OCI-LY3 (cell line): ENCODE data around the gene CABP2.

Experiments
- H2AFZ ChIP-seq: fragments of 200-600, 300-600 bp; shearing (Covaris generic); 2 replicates; pipeline ENCODE4 v1.6.0; 2014; ENCODE audit warnings: antibody characterized with exemption, low read depth, low read length
- H3K27ac ChIP-seq: fragments of 200-600, 300-600 bp; sonication (generic); 2 replicates; pipeline ENCODE4 v1.5.1; 2014; ENCODE audit warnings: mild to moderate bottlenecking, low read length, moderate library complexity, mixed read lengths
- H3K27me3 ChIP-seq: fragments of 200-600, 300-600 bp; sonication (generic); 2 replicates; pipeline ENCODE4 v1.6.1; 2014; ENCODE audit warnings: low read depth, low read length, mixed read lengths
- H3K36me3 ChIP-seq: fragments of 200-600, 300-600 bp; sonication (generic); replicated peaks from 2 replicates; pipeline ENCODE3; 2014; ENCODE audit warnings: low read depth, low read length, mixed read lengths
- H3K4me1 ChIP-seq: fragments of 300-600, 200-600 bp; sonication (generic); 2 replicates; pipeline ENCODE4 v1.6.1; 2014; ENCODE audit warnings: low read length, mixed read lengths
- H3K4me2 ChIP-seq: fragments of 200-600, 300-600 bp; sonication (generic); 2 replicates; pipeline ENCODE4 v1.6.1; 2014; ENCODE audit warnings: low read length, mixed read lengths
- H3K4me3 ChIP-seq: fragments of 300-600, 200-600 bp; sonication (generic); 2 replicates; pipeline ENCODE4 v1.5.1; 2014; ENCODE audit warnings: antibody characterized with exemption, mild to moderate bottlenecking, low read length, moderate library complexity
- H3K79me2 ChIP-seq: fragments of 300-600, 200-600 bp; shearing (Covaris generic); 2 replicates; pipeline ENCODE4 v1.6.1; 2014; ENCODE audit warnings: mild to moderate bottlenecking, low read length, mixed read lengths
- H3K9ac ChIP-seq: fragments of 300-600, 200-600 bp; shearing (Covaris generic); 2 replicates; pipeline ENCODE4 v1.6.0; 2014; ENCODE audit warnings: mild to moderate bottlenecking, low read length, moderate library complexity
- H3K9me3 ChIP-seq: fragments of 200-600, 300-600 bp; shearing (Covaris generic); 2 replicates; pipeline ENCODE4 v1.6.1; 2014; ENCODE audit warnings: low read length, mixed read lengths; ENCODE audit not compliant: insufficient read depth
- H4K20me1 ChIP-seq: fragments of 200-600, 300-600 bp; sonication (generic); 2 replicates; pipeline ENCODE4 v1.6.1; 2016; ENCODE audit warnings: low read length, mixed read lengths; ENCODE audit not compliant: insufficient read depth
- EZH2phosphoT487 ChIP-seq: fragments of 200-600 bp; shearing (Covaris generic); IDR thresholded peaks from 2 replicates; pipeline ENCODE4 v1.6.1; 2018; ENCODE audit warnings: antibody characterized with exemption, mixed run types, low read depth
- TF ChIP-seq, protein P1 (sequence below): fragments of 200-600, 300-600 bp; sonication (generic); IDR thresholded peaks from 2 replicates; pipeline ENCODE4 v1.5.1; 2014; ENCODE audit warnings: antibody characterized with exemption, low read length, low read depth

Gene CABP2

DNA sequence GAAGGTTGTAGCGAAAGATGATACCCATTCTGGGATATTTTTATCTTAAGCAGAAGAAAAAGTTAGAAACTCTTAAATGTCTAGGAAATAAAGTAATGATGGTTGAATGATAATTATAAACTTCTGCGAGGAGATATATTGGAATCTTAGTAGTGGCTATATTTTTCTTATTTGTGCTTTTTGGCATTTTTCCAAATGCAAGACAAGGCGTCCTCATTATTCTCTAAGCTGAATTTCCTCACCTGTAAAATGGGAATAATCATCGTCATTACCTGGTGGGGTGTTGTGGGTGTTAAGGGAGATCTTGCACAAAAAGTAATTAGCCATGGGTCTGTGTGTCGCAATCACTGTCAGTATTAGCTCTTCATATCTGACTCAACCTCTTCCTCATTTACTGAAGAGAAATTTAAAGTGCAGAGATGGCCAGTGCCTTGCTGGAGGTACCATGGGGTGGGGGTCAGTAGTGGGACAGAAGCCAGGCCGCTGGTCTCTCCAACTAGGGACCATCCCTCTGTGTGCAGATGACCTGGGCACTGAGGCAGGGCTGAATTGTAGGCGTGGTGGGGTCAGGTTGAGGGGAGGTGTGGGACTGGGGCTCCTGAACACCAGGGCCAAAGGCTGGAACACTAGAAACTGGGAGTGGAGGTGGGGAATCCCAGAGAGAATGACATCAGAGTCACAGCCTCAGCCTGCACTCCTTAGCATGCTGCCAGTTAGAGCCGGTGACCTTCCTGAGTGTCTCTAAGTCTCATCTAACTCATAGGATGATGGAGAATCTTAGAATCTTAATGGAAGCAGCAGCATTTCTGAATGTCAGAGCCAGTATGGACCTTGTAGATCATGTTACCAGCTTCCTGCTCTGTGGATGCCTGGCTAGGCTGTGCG lies 22.2 kb downstream of the CABP2 start:
- Histone ChIP-seq H3K4me3 (no peak overlapping the region), H2AFZ (no peak overlapping the region), H3K79me2 (peaks cover 16% of the 10 kb centered on the region), H3K4me2 (no peak overlapping the region), H3K27me3 (no peaks in the 10 kb centered on the region), H3K9ac (no peak overlapping the region), H3K27ac (no peak overlapping the region), H3K36me3 (peaks cover 51% of the 10 kb centered on the region), H3K9me3 (no peaks in the 10 kb centered on the region), H4K20me1 (peaks cover 26% of the 10 kb centered on the region), H3K4me1 (peaks cover 14% of the 10 kb centered on the region)
- TF ChIP-seq, protein P1, sequence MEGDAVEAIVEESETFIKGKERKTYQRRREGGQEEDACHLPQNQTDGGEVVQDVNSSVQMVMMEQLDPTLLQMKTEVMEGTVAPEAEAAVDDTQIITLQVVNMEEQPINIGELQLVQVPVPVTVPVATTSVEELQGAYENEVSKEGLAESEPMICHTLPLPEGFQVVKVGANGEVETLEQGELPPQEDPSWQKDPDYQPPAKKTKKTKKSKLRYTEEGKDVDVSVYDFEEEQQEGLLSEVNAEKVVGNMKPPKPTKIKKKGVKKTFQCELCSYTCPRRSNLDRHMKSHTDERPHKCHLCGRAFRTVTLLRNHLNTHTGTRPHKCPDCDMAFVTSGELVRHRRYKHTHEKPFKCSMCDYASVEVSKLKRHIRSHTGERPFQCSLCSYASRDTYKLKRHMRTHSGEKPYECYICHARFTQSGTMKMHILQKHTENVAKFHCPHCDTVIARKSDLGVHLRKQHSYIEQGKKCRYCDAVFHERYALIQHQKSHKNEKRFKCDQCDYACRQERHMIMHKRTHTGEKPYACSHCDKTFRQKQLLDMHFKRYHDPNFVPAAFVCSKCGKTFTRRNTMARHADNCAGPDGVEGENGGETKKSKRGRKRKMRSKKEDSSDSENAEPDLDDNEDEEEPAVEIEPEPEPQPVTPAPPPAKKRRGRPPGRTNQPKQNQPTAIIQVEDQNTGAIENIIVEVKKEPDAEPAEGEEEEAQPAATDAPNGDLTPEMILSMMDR = no peak
- no peak for TF ChIP-seq EZH2phosphoT487

DNA sequence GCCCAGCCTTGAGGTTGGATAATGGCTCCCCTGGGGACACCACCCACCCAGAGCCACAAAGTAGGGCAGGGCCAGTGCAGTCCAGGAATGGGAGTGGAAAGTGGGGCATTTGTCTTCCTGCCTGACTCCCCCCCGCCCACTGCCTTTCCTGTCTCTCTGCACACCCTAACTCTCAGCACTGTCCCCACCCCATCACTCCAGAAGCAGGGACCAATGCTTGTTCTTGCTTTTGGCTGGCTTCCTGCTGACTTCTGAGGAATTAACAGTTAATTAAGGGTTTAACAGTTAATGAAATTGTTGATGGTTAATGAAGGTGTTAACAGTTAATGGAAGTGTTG lies 22.8 kb downstream of the CABP2 start:
- Histone ChIP-seq H4K20me1 (peaks cover 26% of the 10 kb centered on the region), H3K36me3 (peaks cover 56% of the 10 kb centered on the region), H3K27me3 (no peaks in the 10 kb centered on the region), H3K4me2 (no peak overlapping the region), H3K79me2 (peaks cover 16% of the 10 kb centered on the region), H2AFZ (no peak overlapping the region), H3K4me3 (no peak overlapping the region), H3K9me3 (no peaks in the 10 kb centered on the region), H3K4me1 (peaks cover 8% of the 10 kb centered on the region), H3K9ac (no peak overlapping the region), H3K27ac (no peak overlapping the region)
- TF ChIP-seq EZH2phosphoT487 = no peak
- TF ChIP-seq, protein P1 = no peak

DNA sequence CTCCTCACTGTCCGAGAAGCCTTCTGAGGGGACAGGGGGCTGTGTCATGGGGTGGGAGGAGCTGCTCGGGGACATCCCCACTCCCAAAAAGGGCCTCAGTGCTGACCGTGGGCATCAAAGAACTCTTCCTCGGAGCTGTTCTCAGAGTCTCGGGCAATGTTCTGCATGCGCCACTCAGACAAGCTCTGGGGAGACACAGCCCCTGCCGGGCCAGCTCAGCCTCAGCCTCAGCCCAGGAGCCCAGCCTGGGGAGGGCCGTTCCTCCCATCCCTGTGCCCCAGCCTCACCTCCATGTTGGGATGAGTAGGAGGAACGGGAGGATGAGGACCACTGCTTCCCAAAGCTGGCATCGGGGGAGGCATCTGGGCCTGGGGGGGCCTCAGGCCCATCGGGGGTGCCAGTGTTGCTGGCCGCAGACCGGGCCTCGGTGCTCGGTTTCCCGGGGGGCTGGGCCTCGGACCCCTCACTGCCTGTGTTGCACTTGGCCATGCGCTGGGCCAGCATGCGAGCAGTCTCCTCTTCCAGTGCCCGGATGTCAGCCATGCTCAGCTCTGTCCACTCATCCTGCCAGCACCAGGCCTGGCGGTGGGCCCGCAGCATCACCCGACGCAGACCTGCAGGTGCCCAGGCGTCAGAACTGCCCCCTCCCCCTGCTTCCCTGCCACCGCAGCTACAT lies 23.3 kb downstream of the CABP2 start:
- H3K27ac ChIP-seq = no peak overlapping the region
- no peak overlapping the region for H3K4me2 ChIP-seq
- H4K20me1 ChIP-seq = peaks cover 26% of the 10 kb centered on the region
- H3K79me2 ChIP-seq = peaks cover 16% of the 10 kb centered on the region
- TF ChIP-seq EZH2phosphoT487 = no peak
- TF ChIP-seq, protein P1 = no peak
- H3K27me3 ChIP-seq = no peaks in the 10 kb centered on the region
- no peak overlapping the region for H3K4me3 ChIP-seq
- peaks cover 61% of the 10 kb centered on the region for H3K36me3 ChIP-seq
- no peak overlapping the region for H3K9ac ChIP-seq
- no peaks in the 10 kb centered on the region for H3K9me3 ChIP-seq
- H2AFZ ChIP-seq = no peak overlapping the region
- peaks cover 6% of the 10 kb centered on the region; the same call in 1 of the 2 replicates for H3K4me1 ChIP-seq

DNA sequence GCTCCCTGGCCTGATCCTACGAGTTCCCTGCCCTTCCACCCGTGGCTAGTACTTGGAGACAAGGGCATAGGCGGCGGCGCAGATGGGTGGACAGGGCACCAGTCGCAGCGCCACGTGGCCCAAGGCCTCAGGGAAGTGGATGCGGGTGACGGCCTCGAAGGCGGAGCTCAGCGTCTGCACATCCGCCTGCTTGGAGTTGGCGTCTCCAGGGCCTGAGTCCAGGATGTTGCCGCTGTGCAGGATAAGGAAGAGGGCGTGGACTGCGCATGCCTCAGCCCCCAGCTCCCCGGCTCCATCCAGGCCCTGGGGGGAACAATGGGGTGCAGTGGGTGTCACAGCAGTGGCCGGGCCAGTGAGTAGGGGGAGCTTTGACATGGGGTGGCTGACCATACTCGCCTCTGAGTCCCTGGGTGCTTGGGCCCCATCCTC lies 24.7 kb downstream of the CABP2 start:
- Histone ChIP-seq H2AFZ (no peak overlapping the region), H3K4me3 (no peak overlapping the region), H3K79me2 (peaks cover 2% of the 10 kb centered on the region; the same call in 1 of the 2 replicates), H3K4me2 (no peak overlapping the region), H3K9ac (no peak overlapping the region), H3K27ac (no peak overlapping the region), H3K27me3 (no peaks in the 10 kb centered on the region), H3K36me3 (peaks cover 73% of the 10 kb centered on the region), H3K9me3 (no peaks in the 10 kb centered on the region), H4K20me1 (peaks cover 21% of the 10 kb centered on the region), H3K4me1 (0 out of 2 replicates have a peak, but pooled peaks cover under 1% of the 10 kb centered on the region)
- no peak for TF ChIP-seq EZH2phosphoT487
- TF ChIP-seq, protein P1 = no peak
